Measurements from ENCODE around the gene THRB. TPM values are rescaled to one million over a fixed set of nuclear protein-coding genes. Genes with fewer than 3 reads are reported as not detected.

THRB gene
- total RNA-seq, 1 donor from 2014 or later, result 19.7 TPM

DNA sequence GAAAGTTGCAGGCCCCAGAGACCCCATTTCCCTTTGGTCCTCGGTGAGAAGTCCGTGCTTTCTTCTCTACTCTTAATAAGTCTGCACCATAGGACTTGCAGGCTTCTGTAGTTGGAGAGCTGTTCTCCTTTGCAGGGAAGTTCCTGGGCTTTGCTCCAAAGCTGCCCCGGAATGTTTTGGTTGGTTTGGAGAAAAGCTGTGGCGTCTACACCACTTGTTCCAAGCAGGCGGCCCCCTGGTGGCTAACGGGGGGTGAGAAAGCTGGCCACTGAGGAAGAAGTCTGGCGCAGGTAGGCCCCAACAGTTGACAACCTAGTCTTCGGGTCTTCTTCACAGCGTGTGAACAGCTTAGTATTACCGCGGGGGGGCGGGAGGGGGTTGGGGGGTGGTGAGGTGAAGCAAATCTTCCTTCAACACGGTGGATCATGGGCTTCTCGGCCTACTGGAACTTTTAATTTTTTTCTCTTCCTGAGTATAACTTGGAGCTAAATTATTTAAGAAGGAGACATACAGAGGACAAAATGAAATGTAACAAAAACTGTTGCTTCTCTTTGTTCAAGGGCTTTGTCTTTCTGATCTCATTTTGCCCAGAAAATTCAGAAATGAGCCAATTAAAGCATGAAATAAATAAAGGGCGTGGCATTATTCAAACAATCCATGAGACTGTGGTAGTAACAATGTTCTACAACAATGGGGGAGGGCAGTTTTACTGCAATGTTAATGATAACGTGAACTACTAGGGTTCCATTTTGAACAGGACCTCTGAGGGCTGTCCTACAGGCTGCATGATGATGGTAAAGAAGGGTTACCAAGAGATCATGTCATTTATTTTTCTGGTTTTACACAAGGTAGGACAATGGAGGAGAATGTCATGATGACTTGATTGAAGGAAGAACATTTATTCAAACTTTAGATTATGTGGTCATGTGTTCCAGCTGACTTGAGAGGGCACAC, 2.2 kb upstream of the THRB start:
- no peaks in the 10 kb centered on the region for H3K9me3 ChIP-seq
- no peaks in the 10 kb centered on the region for H3K36me3 ChIP-seq

GRCh38 chr3:24495326-24495994, 810 bp upstream of the THRB start:
- peak; percentile 87 for DNase-seq
- Histone ChIP-seq H3K27ac (peak overlapping the region; percentile 86), H3K4me1 (peaks cover 8% of the 10 kb centered on the region), H3K4me3 (peak overlapping the region; percentile 75), H3K27me3 (no peaks in the 10 kb centered on the region), H3K36me3 (no peaks in the 10 kb centered on the region), H3K9me3 (no peaks in the 10 kb centered on the region)
- intact Hi-C loops (cut with DNase I), result loop anchor here (10.0 kb wide), 1 partner anchor 231 kb away; no protein-coding TSS in a partner anchor
- ATAC-seq, result peak; percentile 76
- TF ChIP-seq, protein P1, sequence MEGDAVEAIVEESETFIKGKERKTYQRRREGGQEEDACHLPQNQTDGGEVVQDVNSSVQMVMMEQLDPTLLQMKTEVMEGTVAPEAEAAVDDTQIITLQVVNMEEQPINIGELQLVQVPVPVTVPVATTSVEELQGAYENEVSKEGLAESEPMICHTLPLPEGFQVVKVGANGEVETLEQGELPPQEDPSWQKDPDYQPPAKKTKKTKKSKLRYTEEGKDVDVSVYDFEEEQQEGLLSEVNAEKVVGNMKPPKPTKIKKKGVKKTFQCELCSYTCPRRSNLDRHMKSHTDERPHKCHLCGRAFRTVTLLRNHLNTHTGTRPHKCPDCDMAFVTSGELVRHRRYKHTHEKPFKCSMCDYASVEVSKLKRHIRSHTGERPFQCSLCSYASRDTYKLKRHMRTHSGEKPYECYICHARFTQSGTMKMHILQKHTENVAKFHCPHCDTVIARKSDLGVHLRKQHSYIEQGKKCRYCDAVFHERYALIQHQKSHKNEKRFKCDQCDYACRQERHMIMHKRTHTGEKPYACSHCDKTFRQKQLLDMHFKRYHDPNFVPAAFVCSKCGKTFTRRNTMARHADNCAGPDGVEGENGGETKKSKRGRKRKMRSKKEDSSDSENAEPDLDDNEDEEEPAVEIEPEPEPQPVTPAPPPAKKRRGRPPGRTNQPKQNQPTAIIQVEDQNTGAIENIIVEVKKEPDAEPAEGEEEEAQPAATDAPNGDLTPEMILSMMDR (IDR thresholded peaks at IDR 0.05), result no peak

More for the DNA sequence above, 2.2 kb upstream of the THRB start:
- H3K27ac ChIP-seq, result no peak overlapping the region
- H3K4me3 ChIP-seq, result no peak overlapping the region
- ATAC-seq, result peak; percentile 8
- TF ChIP-seq, protein P1 (IDR thresholded peaks at IDR 0.05), result peak; percentile 48
- intact Hi-C loops (cut with DNase I), result loop anchor here (10.0 kb wide), 1 partner anchor 232 kb away; no protein-coding TSS in a partner anchor
- H3K4me1 ChIP-seq, result peaks cover 4% of the 10 kb centered on the region
- H3K27me3 ChIP-seq, result no peaks in the 10 kb centered on the region
- DNase-seq, result peak; percentile 84

- Histone ChIP-seq H3K27me3 (no peaks in the 10 kb centered on the region), H3K27ac (peak overlapping the region; percentile 86), H3K4me1 (peaks cover 14% of the 10 kb centered on the region), H3K9me3 (no peaks in the 10 kb centered on the region), H3K36me3 (no peaks in the 10 kb centered on the region), H3K4me3 (peak overlapping the region; percentile 75)
- DNase-seq (peak; percentile 88), ATAC-seq (peak; percentile 69)
- intact Hi-C loops (cut with DNase I), result loop anchor here (10.0 kb wide), 1 partner anchor 229 kb away; no protein-coding TSS in a partner anchor
- TF ChIP-seq, protein P1 (IDR thresholded peaks at IDR 0.05), result no peak
Observed at GRCh38 chr3:24493746-24494617, 668 bp downstream of the THRB start.

- Histone ChIP-seq H3K4me3 (peak overlapping the region; percentile 75), H3K27ac (no peak overlapping the region)
- TF ChIP-seq, protein P1 (IDR thresholded peaks at IDR 0.05), result no peak
Observed at GRCh38 chr3:24492971-24493551, 1.6 kb downstream of the THRB start.

More at GRCh38 chr3:24492971-24493551, 1.6 kb downstream of the THRB start:
- H3K9me3 ChIP-seq, result no peaks in the 10 kb centered on the region
- DNase-seq (no peak), ATAC-seq (no peak)
- H3K27me3 ChIP-seq, result no peaks in the 10 kb centered on the region
- H3K36me3 ChIP-seq, result no peaks in the 10 kb centered on the region
- H3K4me1 ChIP-seq, result peaks cover 14% of the 10 kb centered on the region
- intact Hi-C loops (cut with DNase I), result loop anchor here (10.0 kb wide), 1 partner anchor 228 kb away; no protein-coding TSS in a partner anchor
